Effector memory CD8-positive, alpha-beta T cell (primary cell): ENCODE data around the gene EGFLAM.

ENCODE experiments used
- ATAC-seq: fragments of 150-1000 bp; cut with Tn5 transposase; replicated peaks from 2 replicates; pipeline ENCODE4 v1.10.0; 2021; ENCODE audit warnings: mild to moderate bottlenecking, moderate library complexity
- DNase-seq, 3 experiments: peaks; one replicate each; pipeline ENCODE4 v3.0.0; 2021
- H3K27ac Mint-ChIP-seq, 2 donors: one replicate each; pipeline ENCODE4 v1.8.0; 2022; ENCODE audit warnings: mild to moderate bottlenecking in 2 of 2, mixed read lengths in 2 of 2, moderate library complexity in 2 of 2
- H3K27me3 Mint-ChIP-seq, 2 donors: one replicate each; pipeline ENCODE4 v1.8.0; 2022; ENCODE audit warnings: mixed read lengths in 2 of 2
- H3K36me3 Mint-ChIP-seq: one replicate; pipeline ENCODE4 v1.8.0; 2022; ENCODE audit warnings: mild to moderate bottlenecking, moderate library complexity, mixed read lengths; ENCODE audit not compliant: insufficient read depth
- H3K4me1 Mint-ChIP-seq, 2 donors: one replicate each; pipeline ENCODE4 v1.8.0; 2022; ENCODE audit warnings: low read depth in 2 of 2, mixed read lengths in 2 of 2
- H3K4me3 Mint-ChIP-seq, 2 donors: one replicate each; pipeline ENCODE4 v1.8.0; 2022; ENCODE audit warnings: mild to moderate bottlenecking in 2 of 2, mixed read lengths in 2 of 2, moderate library complexity in 2 of 2
- H3K9me3 Mint-ChIP-seq, 2 donors: one replicate each; pipeline ENCODE4 v1.8.0; 2022; ENCODE audit warnings: mixed read lengths in 2 of 2

The EGFLAM gene

DNA sequence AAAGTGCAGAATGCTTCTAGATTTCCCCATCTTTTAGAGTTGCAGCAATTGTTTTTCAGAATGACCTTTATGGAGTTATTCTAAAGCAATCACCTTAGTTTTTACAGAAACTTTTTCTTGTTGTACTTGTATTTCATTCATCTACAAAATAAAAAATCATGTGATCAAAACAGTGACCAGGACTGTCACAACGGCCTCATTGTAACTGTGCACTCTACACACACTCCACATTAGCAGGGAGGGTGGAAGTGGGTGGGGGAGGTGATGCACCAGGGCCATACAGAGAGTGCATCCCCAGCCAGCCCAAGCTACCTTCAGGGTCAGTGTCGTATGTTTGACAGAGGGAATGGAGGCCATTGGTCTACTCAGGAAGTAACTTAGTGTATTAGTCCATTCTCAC lies 26.9 kb downstream of the EGFLAM start:
- Mint-ChIP-seq H3K36me3 (no peaks in the 10 kb centered on the region), H3K27ac (no peak overlapping the region), H3K4me1 (no peaks in the 10 kb centered on the region), H3K27me3 (no peaks in the 10 kb centered on the region), H3K4me3 (no peak overlapping the region), H3K9me3 (no peaks in the 10 kb centered on the region)
- ATAC-seq: no peak
- no peak for DNase-seq

DNA sequence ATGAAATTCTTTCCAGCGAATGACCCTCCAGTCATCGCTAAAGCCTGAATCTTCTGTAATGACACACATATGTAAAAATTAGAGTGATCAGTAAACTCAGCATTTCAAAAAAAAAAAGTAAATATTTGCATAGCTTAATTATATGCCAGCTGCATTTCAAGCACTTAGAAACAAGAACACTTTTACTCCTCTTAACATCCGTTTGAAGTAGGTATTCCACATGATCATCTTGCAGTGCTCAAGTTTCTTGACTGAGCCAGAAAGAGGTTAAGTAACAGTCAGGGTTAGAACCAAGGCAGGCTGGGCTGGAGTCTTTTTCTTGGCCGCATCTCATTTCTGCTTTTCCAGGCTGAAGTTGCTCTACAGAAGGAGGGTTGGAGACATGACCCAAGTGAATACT lies 27.6 kb downstream of the EGFLAM start:
- Mint-ChIP-seq H3K27ac (no peak overlapping the region), H3K36me3 (no peaks in the 10 kb centered on the region), H3K4me1 (no peaks in the 10 kb centered on the region), H3K9me3 (no peaks in the 10 kb centered on the region), H3K27me3 (no peaks in the 10 kb centered on the region), H3K4me3 (no peak overlapping the region)
- DNase-seq: no peak
- ATAC-seq: no peak

DNA sequence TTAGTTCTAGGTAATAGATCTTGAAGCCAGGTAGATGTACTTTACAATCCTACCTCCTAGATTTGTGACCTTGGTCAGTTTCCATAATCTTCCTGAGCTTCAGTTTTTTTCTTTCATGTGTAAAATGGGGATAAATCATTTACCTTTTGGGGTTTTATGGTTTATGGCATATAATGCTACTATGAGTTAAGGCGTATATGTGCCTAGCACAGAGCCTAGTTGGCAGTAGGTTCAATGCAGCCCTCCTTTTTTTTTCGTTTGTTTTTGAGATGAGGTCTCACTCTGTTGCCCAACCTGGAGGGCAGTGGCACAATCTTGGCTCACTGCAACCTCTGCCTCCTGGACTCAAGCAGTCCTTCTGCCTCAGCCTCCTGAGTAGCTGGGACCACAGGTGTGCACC lies 28.8 kb downstream of the EGFLAM start:
- H3K4me1 Mint-ChIP-seq: no peaks in the 10 kb centered on the region
- no peak overlapping the region for H3K4me3 Mint-ChIP-seq
- no peaks in the 10 kb centered on the region for H3K9me3 Mint-ChIP-seq
- H3K27ac Mint-ChIP-seq: no peak overlapping the region
- no peaks in the 10 kb centered on the region for H3K27me3 Mint-ChIP-seq
- H3K36me3 Mint-ChIP-seq: no peaks in the 10 kb centered on the region
- DNase-seq (no peak), ATAC-seq (no peak)

DNA sequence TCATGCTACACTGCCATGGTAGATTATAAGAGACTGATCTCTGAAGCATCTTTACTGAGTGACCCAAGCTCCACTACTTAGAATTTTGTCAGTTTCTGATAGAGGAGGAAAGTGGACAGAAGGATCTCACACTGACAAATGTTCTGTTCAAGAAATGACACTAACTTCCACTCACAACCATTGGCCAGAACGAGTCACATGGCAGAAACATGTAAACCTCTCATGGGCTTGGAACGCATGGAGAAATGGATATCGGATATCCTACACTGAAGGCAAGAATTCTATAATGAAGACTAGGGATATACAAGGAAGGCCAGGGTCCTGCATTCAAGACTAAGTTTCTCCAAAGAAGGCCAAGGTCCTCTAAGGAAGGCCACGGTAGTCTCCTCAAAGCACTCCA lies 31.1 kb downstream of the EGFLAM start:
- DNase-seq (no peak), ATAC-seq (no peak)
- Mint-ChIP-seq H3K4me3 (no peak overlapping the region), H3K36me3 (no peaks in the 10 kb centered on the region), H3K27me3 (no peaks in the 10 kb centered on the region), H3K9me3 (no peaks in the 10 kb centered on the region), H3K4me1 (no peaks in the 10 kb centered on the region), H3K27ac (no peak overlapping the region)

DNA sequence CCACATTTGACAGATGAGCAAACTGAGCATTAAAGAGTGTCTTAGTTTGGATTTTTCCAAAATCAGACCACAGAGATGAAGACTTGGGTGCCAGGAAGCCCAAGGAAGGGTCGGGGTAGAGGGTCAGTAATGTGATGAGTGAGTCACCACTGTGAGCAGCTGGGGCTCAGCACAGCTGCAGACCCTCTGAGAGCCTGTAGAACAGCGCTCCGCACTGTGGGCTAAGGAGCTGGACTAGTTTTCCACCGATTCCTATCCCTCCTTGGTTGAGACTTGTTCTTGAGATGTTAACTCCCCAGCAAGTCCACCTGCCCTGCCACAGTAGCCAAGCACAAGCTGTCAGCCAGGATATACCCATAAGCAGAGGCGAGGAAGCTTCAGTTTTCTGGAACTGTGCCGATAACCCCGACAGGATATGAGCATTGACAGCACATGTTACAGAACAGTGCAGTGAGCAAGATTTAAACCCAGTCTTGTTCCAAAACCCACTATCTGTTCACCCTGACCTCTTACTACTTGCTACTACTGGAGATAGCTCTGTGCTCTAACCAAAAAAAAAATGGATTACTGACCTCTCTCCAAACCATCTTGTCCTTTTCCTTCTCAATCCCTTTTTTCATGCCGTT lies 31.8 kb downstream of the EGFLAM start:
- Mint-ChIP-seq H3K27ac (no peak overlapping the region), H3K27me3 (no peaks in the 10 kb centered on the region), H3K36me3 (no peaks in the 10 kb centered on the region), H3K9me3 (no peaks in the 10 kb centered on the region), H3K4me3 (no peak overlapping the region), H3K4me1 (no peaks in the 10 kb centered on the region)
- no peak for ATAC-seq
- DNase-seq: no peak

DNA sequence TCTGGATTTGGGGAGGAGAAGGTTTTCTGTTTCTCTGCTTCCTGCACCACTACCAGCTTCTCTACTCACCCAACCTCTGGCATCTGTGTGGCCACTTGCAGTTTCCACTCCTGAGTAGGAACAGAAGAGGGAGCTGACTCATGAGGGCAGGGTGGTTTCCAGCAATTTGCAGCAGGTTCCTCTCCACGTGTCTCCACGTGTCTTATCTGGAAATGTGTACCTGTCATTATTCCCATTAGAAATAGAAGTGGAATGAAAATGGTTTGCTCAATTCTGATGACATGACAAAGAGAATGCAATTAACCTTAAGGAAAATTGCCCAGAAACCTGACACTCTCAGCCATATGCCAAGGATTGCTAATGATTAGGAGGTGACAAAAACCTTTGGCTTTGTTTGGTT lies 33.0 kb downstream of the EGFLAM start:
- Mint-ChIP-seq H3K27ac (no peak overlapping the region), H3K4me3 (no peak overlapping the region), H3K9me3 (no peaks in the 10 kb centered on the region), H3K27me3 (peaks cover 7 to 10% of the 10 kb centered on the region in 2 donors), H3K4me1 (no peaks in the 10 kb centered on the region), H3K36me3 (no peaks in the 10 kb centered on the region)
- DNase-seq: no peak
- ATAC-seq: no peak

DNA sequence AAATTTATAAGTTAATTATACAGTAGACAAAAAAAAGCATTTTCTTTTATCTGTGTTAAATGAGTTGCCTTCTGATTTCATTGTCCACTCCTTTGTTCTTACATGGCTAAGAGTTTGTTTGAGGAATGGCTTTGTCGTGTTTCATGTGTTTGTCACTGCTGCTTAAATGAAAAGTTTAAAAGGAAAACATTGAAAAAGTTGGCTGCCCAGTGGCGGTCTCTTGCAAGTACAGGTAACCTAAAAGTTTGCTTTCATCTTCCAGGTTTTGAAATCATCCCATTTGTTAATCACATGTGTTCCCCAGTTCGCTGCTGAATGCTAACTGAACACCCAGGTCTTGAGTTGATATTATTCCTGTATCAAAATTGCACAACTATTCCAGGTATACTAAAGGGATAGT lies 33.9 kb downstream of the EGFLAM start:
- Mint-ChIP-seq H3K9me3 (no peaks in the 10 kb centered on the region), H3K27ac (no peak overlapping the region), H3K4me3 (no peak overlapping the region), H3K27me3 (peaks cover 7 to 11% of the 10 kb centered on the region in 2 donors), H3K36me3 (no peaks in the 10 kb centered on the region), H3K4me1 (no peaks in the 10 kb centered on the region)
- no peak for DNase-seq
- no peak for ATAC-seq

DNA sequence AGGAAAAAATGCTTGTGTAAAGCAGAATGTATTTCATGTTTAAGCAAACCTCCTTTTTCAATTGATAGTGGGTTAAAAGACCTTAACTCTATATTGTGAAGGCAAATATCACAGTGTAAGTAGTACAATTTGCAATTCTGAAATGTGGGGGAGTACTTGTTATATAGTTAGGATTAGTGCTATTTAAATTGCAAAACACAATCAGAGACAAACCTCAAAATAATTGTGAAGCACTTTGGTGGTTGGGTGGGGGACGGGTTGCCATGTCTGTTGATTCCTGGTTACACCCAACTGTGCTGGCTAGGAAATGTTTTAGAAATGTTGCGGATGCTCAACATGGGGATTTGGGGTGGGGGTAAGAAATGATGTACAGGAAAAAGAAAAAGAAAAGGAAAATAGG lies 37.4 kb downstream of the EGFLAM start:
- Mint-ChIP-seq H3K36me3 (no peaks in the 10 kb centered on the region), H3K27me3 (peaks cover 7 to 18% of the 10 kb centered on the region in 2 donors), H3K27ac (no peak overlapping the region), H3K9me3 (peaks cover 0 to 2% of the 10 kb centered on the region in 2 donors), H3K4me1 (no peaks in the 10 kb centered on the region), H3K4me3 (no peak overlapping the region)
- ATAC-seq (no peak), DNase-seq (no peak)

DNA sequence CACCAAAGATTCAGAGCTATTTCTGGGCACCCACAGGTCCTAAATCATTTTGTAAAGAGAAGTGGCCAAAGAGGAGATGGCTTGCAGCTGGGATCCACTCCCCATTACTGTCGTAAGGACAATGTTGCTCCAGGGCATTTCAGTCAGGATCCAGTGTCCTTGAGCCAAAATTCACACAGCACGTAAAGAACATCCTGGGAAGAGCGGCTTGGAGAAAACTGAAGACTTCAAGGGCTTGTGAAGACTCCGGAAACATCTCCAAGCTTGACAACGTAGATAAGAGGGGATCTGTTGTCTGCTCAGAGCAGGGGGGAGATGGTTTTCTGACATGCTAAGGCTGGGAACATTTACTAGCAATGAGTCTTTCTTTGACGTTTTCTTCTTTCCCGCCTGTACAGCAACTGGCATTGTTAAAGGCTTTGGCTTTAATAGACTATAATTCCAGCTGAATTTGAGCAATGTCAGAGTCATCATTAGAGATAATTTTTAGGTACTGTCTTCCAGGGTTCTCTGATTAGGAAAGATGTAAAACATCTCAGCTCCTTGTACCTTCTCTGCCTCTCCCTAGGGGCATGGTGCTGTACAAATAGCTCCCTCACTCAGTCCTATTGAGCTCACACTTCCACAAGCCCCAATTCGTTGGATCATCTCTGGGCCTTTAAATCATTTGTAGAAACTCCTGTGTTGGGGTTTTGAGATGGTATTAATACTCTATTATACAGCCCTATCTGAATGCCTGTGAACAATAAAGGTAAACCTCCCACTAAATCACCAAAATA lies 39.7 kb downstream of the EGFLAM start:
- no peaks in the 10 kb centered on the region for H3K36me3 Mint-ChIP-seq
- peaks cover 8% of the 10 kb centered on the region in 2 donors for H3K9me3 Mint-ChIP-seq
- ATAC-seq: no peak
- H3K4me3 Mint-ChIP-seq: no peak overlapping the region
- H3K4me1 Mint-ChIP-seq: no peaks in the 10 kb centered on the region
- DNase-seq: no peak
- no peak overlapping the region for H3K27ac Mint-ChIP-seq
- H3K27me3 Mint-ChIP-seq: peaks cover 7 to 18% of the 10 kb centered on the region in 2 donors

DNA sequence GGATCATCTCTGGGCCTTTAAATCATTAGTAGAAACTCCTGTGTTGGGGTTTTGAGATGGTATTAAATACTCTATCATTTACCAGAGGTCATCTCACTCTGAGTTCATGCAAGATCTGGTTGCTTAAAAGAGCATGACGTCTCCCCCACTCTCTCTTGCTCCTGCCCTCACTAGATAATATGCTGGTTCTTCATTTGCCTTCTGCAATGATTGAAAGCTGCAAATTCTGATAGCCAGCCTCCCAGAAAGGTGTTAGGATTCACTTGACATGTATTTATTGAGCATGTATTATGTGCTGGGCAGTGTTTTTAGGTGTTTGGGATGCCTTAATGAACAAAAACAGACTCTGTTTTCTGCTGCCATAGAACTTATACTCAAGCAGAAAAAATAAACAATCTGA lies 41.2 kb downstream of the EGFLAM start:
- no peaks in the 10 kb centered on the region for H3K36me3 Mint-ChIP-seq
- H3K27me3 Mint-ChIP-seq: peaks cover 7 to 18% of the 10 kb centered on the region in 2 donors
- no peak overlapping the region for H3K27ac Mint-ChIP-seq
- ATAC-seq: no peak
- H3K4me3 Mint-ChIP-seq: no peak overlapping the region
- H3K9me3 Mint-ChIP-seq: peaks cover 8% of the 10 kb centered on the region in 2 donors
- no peak for DNase-seq
- no peaks in the 10 kb centered on the region for H3K4me1 Mint-ChIP-seq

DNA sequence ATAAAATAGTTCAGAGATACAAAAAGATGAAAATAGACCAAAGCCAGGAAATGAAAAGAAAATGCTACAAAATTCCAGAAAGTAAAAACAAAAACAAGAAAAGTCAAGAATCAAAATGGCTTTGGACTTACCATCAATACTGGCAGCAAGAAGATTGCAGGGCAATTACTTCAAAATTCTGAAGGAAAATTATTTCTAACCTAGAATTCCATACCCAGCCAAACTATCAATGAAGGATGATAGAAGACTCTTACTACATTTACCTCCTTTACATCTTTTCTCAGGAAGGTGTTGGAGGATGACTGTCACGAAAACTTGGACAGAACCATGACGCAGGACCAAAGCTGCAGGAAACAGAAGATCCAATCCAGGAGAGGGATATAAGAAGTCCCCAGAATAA lies 46.8 kb downstream of the EGFLAM start:
- H3K27ac Mint-ChIP-seq: no peak overlapping the region
- no peaks in the 10 kb centered on the region for H3K4me1 Mint-ChIP-seq
- ATAC-seq (no peak), DNase-seq (no peak)
- H3K9me3 Mint-ChIP-seq: peaks cover 11 to 22% of the 10 kb centered on the region in 2 donors
- no peak overlapping the region for H3K4me3 Mint-ChIP-seq
- peaks cover 3% of the 10 kb centered on the region for H3K36me3 Mint-ChIP-seq
- H3K27me3 Mint-ChIP-seq: peaks cover 0 to 4% of the 10 kb centered on the region in 2 donors

DNA sequence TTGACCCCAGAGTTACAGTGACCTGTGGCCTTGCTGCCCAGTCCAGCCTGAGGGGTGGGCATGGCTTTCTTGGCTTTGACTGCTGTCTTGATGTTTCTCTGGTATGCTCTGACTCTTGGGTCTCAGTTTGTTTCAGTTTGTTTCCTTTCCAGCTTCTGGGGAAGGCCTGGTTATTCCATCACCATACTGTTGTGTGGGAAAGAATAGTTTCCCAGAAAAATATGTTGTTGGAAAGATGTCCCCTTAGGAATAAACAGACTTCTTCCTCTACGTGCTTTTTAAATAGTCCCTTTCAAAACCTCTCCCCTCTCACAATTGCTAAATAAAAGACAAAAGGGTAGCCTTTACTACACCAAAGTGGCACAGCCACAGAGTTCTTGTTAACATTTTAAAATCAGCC lies 49.5 kb downstream of the EGFLAM start:
- H3K9me3 Mint-ChIP-seq: peaks cover 3 to 14% of the 10 kb centered on the region in 2 donors
- H3K4me3 Mint-ChIP-seq: no peak overlapping the region
- no peaks in the 10 kb centered on the region for H3K4me1 Mint-ChIP-seq
- peaks cover 3% of the 10 kb centered on the region for H3K36me3 Mint-ChIP-seq
- DNase-seq (no peak), ATAC-seq (no peak)
- no peak overlapping the region for H3K27ac Mint-ChIP-seq
- peaks cover 0 to 8% of the 10 kb centered on the region in 2 donors for H3K27me3 Mint-ChIP-seq

DNA sequence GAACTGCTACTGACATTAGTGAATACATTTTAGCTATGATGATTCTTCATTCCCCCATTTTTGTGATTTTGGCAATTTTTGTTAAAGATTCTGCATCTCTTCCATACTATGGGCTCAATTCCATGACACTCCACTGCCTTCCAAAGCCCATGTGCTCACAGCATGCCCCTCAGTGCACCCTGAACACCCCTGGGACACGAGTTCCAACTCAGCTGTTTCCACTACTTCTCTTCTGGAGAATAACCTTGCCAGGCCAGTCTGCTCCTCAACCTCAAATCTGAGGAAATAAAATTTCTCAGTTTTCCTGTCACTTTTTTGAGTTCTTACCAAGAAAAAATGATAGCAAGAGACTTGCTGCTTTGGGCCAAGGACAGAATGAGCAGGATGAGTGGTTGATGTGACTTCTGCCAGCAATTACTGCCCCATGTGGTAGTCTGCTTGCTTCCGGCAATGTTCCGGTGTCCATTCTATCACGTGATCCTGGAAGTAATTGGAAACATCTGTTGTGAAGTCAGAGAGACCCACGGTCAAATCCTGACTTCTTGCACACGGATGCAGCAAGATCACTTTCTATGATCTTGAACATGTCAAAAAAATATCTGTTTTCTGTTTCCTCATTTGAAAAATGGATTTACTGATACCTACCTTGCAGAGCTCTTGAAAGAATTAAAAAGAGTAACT lies 58.3 kb downstream of the EGFLAM start:
- DNase-seq (no peak), ATAC-seq (no peak)
- no peak overlapping the region for H3K4me3 Mint-ChIP-seq
- H3K27ac Mint-ChIP-seq: no peak overlapping the region
- H3K27me3 Mint-ChIP-seq: peaks cover 5 to 35% of the 10 kb centered on the region in 2 donors
- no peaks in the 10 kb centered on the region for H3K36me3 Mint-ChIP-seq
- H3K9me3 Mint-ChIP-seq: peaks cover 3 to 9% of the 10 kb centered on the region in 2 donors
- no peaks in the 10 kb centered on the region for H3K4me1 Mint-ChIP-seq

DNA sequence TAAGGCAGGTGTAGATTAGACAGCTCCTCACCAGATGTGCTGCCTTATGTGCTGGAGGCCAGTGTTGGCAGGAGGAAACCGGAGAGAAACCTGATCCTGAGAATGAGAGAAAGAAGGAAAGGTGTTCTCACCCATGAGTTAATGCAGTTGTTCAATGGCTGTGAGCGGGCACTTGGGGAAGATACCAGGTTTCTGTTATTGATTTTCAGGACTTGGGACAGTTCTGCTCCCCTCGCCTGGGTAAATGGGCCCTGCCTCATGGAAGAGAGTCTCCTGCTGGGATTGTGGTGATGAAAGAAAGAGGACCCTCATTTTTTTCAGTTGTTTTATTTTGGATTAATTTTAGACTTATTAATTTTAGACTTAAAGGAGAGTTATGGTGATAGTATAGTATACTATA lies 59.5 kb downstream of the EGFLAM start:
- peaks cover 3 to 9% of the 10 kb centered on the region in 2 donors for H3K9me3 Mint-ChIP-seq
- no peak overlapping the region for H3K4me3 Mint-ChIP-seq
- DNase-seq (no peak), ATAC-seq (no peak)
- H3K36me3 Mint-ChIP-seq: no peaks in the 10 kb centered on the region
- H3K27ac Mint-ChIP-seq: no peak overlapping the region
- no peaks in the 10 kb centered on the region for H3K4me1 Mint-ChIP-seq
- H3K27me3 Mint-ChIP-seq: peaks cover 5 to 40% of the 10 kb centered on the region in 2 donors
